HepG2 (cell line): ENCODE results near the gene SRBD1. TPM values are rescaled to one million over a fixed set of nuclear protein-coding genes. Genes with fewer than 3 reads are reported as not detected.
A peak's percentile ranks its signal among the peaks of the same experiment; 100 is the strongest.

Experiments used
- CEBPB ChIP-seq: IDR thresholded peaks from 2 replicates; pipeline ENCODE4 v1.6.1; 2011; ENCODE audit warnings: low read depth, low read length, improper control_type of control experiment, borderline replicate concordance
- GMEB1 ChIP-seq: sonication (generic); formaldehyde crosslinking; IDR thresholded peaks from 2 replicates; pipeline ENCODE4 v1.5.1; 2020; ENCODE audit warnings: missing genetic modification reagents, mild to moderate bottlenecking, borderline replicate concordance
- MBNL3 ChIP-seq: fragments of 250-450 bp; sonication (Bioruptor Pico); conservative IDR thresholded peaks from 2 replicates; pipeline ENCODE4 v1.8.0; 2022; ENCODE audit warnings: mild to moderate bottlenecking, inconsistent platforms
- MLXIP ChIP-seq: sonication (generic); formaldehyde crosslinking; IDR thresholded peaks from 2 replicates; pipeline ENCODE4 v1.9.0; 2021; ENCODE audit warnings: missing genetic modification reagents, borderline replicate concordance
- NFYB ChIP-seq: sonication (generic); formaldehyde crosslinking; IDR thresholded peaks from 2 replicates; pipeline ENCODE4 v1.4.0; 2020; ENCODE audit warnings: missing genetic modification reagents
- NR1H2 ChIP-seq: sonication (generic); formaldehyde crosslinking; IDR thresholded peaks from 2 replicates; pipeline ENCODE4 v1.8.1; 2022; ENCODE audit warnings: low read depth, missing genetic modification reagents, borderline replicate concordance
- PTBP1 ChIP-seq: fragments of 200-400 bp; formaldehyde crosslinking; IDR thresholded peaks from 2 replicates; pipeline ENCODE4 v1.6.1; 2018; ENCODE audit warnings: low read length, low read depth; ENCODE audit not compliant: poor library complexity, severe bottlenecking
- RORA ChIP-seq: sonication (generic); formaldehyde crosslinking; IDR thresholded peaks from 2 replicates; pipeline ENCODE4 v1.5.0; 2020; ENCODE audit warnings: mild to moderate bottlenecking, missing genetic modification reagents, moderate library complexity
- SP5 ChIP-seq: IDR thresholded peaks from 2 replicates; pipeline ENCODE4 v1.6.1; 2016; ENCODE audit warnings: low read depth, borderline replicate concordance
- ZBTB14 ChIP-seq: sonication (generic); formaldehyde crosslinking; IDR thresholded peaks from 2 replicates; pipeline ENCODE4 v1.4.0; 2020; ENCODE audit warnings: missing genetic modification reagents
- ZBTB46 ChIP-seq: sonication (generic); formaldehyde crosslinking; IDR thresholded peaks from 2 replicates; pipeline ENCODE4 v1.4.0; 2020; ENCODE audit warnings: mild to moderate bottlenecking, missing genetic modification reagents, borderline replicate concordance
- ZFAT ChIP-seq: sonication (generic); formaldehyde crosslinking; conservative IDR thresholded peaks from 2 replicates; pipeline ENCODE4 v1.8.1; 2023; ENCODE audit warnings: missing genetic modification reagents, inconsistent platforms
- ZFP41 ChIP-seq: sonication (generic); formaldehyde crosslinking; IDR thresholded peaks from 2 replicates; pipeline ENCODE4 v1.4.0; 2020; ENCODE audit warnings: mild to moderate bottlenecking, missing genetic modification reagents, borderline replicate concordance
- ZHX1 ChIP-seq: sonication (generic); formaldehyde crosslinking; IDR thresholded peaks from 2 replicates; pipeline ENCODE4 v1.8.1; 2022; ENCODE audit warnings: low read depth, mild to moderate bottlenecking, missing genetic modification reagents
- ZNF549 ChIP-seq: sonication (generic); formaldehyde crosslinking; IDR thresholded peaks from 2 replicates; pipeline ENCODE4 v1.5.0; 2020; ENCODE audit warnings: missing genetic modification reagents
- ZNF788 ChIP-seq: sonication (generic); formaldehyde crosslinking; IDR thresholded peaks from 2 replicates; pipeline ENCODE4 v1.5.0; 2020; ENCODE audit warnings: mild to moderate bottlenecking, missing genetic modification reagents, borderline replicate concordance
- polyA plus RNA-seq, 8 experiments: library from polyadenylated mRNA; depleted of rRNA in 3 of 8; stranded (reverse) in 7 of 8; unstranded in 1 of 8; fragments of >200 nt; fragmentation: Illumina TruSeq in 4 of 8; extraction: Trizol in 4 of 8; gene quantifications; 2 replicates each; pipeline versions ENCODE4 v1.2.1 to v1.2.3, GENCODE V29; 2011 to 2016; ENCODE audit warnings: low read depth in 4 of 8, missing spikeins in 1 of 8, mixed read lengths in 1 of 8; ENCODE audit not compliant: insufficient read depth in 1 of 8
- total RNA-seq, 5 experiments: library from RNA; depleted of rRNA; stranded (reverse); fragments of >200 nt; fragmentation: Illumina TruSeq; extraction: Trizol; gene quantifications; 2 replicates each; pipeline ENCODE4 v1.2.3, GENCODE V29; 2016; ENCODE audit warnings: low read depth in 1 of 5

SRBD1 gene
- total and polyA plus RNA-seq, 2 of the 13 experiments (the other 11 are each of a cell fraction or from before 2014, with no cell fraction given) = 3.2 to 23.9 TPM

- TF ChIP-seq GMEB1 (CRISPR knock-in tag) (0 out of 2 replicates have a peak, but pooled peaks have one; percentile 38), PTBP1 (peak; percentile 72), RORA (no peak), ZHX1 (CRISPR knock-in tag) (peak; percentile 80; the same call in 1 of the 2 replicates), ZFP41 (no peak), ZNF549 (CRISPR knock-in tag) (no peak), SP5 (CRISPR knock-in tag) (no peak; the same call in 1 of the 2 replicates), ZBTB46 (CRISPR knock-in tag) (no peak), ZFAT (CRISPR knock-in tag) (no peak), CEBPB (no peak), MBNL3 (CRISPR knock-in tag) (no peak), ZNF788 (CRISPR knock-in tag) (peak; percentile 68; the same call in 1 of the 2 replicates), NR1H2 (no peak), MLXIP (CRISPR knock-in tag) (0 out of 2 replicates have a peak, but pooled peaks have one; percentile 16), NFYB (CRISPR knock-in tag) (no peak), ZBTB14 (CRISPR knock-in tag) (peak; percentile 99)
These were observed 39.9 kb upstream of the SRBD1 start (continued) for GRCh38 chr2:45650851-45651414.
